ENCODE results near the gene FAM24B.
A peak's percentile ranks its signal among the peaks of the same experiment; 100 is the strongest.
"Not testable (repeated sequence)": the region's sequence is repeated elsewhere in the genome, so short reads cannot be mapped to it uniquely, and the experiment has no call there.

The FAM24B gene

DNA sequence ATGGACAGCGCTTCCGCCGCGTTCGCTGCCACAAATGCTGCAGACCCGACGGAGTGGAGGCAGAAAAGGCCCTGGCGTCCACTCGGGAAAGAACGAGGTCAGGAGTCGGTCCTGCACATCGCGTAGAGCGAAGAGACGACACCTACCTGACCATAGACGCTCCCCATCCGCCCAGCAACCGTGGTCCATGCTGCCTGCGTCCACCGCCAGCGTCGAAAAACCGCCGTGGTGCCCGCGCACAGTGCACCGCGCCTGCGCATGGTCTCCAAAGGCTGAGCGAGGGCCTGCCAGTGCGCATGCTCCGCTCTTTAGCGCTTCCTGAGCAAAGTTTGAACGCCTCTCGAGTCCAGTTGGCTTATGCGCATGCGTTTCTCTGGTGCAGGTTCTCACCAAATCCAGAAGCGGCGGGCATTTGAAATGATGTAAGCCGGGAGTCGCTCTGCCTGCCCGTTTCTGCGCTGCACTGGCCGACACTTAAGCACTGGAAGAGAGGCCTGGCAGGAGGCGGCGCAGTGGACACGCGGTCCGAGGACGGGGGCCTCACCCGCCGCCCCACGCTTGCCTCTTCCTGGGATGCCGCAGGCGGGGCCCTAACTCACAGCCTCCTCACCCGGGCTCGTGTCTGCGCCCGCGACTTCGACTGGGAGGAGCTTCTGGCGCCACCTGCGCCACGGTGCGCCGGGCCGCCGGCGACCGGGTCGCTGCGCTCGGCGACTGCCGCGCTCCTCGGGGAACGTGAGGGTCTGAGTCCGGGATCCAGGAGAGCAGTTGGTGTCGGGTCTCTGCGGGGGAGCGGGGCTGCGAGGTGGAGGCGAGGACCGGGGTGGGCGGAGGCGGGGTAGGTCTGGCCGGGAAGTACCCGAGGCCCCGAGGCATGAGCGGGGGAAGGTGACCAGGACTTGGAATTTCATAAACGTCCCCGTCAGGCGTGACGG lies at the start of gene FAM24B:
TSS of gene FAM24B (minus strand) at position 243 of the 935 bp plus-strand sequence. CDS start 29,066 bp downstream, outside the sequence.
- peak; percentile 90 for DNase-seq (ENCODE audit: low spot score)
- TF ChIP-seq, protein P1, sequence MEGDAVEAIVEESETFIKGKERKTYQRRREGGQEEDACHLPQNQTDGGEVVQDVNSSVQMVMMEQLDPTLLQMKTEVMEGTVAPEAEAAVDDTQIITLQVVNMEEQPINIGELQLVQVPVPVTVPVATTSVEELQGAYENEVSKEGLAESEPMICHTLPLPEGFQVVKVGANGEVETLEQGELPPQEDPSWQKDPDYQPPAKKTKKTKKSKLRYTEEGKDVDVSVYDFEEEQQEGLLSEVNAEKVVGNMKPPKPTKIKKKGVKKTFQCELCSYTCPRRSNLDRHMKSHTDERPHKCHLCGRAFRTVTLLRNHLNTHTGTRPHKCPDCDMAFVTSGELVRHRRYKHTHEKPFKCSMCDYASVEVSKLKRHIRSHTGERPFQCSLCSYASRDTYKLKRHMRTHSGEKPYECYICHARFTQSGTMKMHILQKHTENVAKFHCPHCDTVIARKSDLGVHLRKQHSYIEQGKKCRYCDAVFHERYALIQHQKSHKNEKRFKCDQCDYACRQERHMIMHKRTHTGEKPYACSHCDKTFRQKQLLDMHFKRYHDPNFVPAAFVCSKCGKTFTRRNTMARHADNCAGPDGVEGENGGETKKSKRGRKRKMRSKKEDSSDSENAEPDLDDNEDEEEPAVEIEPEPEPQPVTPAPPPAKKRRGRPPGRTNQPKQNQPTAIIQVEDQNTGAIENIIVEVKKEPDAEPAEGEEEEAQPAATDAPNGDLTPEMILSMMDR (IDR thresholded peaks at IDR 0.05) = no peak
- Histone ChIP-seq H3K27ac (peak within 1 kb of the TSS in 1 of 2 donors; percentile 54), H3K4me3 (peak within 1 kb of the TSS; percentile 79)

- TF ChIP-seq, protein P1 (IDR thresholded peaks at IDR 0.05) = no peak
- H3K4me3 ChIP-seq = no peak overlapping the region
- DNase-seq (ENCODE audit: low spot score) = no peak
- H3K27ac ChIP-seq = no peak overlapping the region
Measured at GRCh38 chr10:122915700-122916099, 36.3 kb upstream of the FAM24B start.

DNA sequence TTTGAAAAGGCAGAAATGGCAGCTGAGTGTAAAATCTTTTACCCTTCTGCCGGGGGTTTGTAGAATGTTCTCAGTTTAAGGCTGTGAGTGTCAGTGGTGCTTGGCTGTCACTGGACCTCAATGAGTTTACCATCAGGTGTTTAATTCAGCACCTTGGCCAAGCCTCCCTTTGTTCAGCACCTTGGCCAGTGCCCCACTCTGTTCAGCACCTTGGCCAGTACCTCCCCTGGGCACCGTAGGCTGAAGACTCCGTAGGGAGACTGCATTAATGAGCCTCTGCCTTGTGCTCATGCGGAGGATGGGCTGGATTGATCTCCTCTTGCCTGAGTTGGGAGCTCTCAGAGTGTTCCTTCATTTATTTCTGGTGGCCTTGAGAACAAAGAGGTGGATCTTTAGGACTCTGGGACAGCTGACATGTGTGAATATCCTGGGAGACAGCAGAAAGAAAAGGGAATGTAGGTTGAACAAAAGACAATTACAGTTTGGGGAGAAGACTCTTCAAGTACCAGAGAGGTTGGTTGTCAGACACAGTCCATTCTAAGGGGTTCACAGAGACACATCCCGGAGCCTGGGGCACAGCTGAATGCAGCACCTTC lies 32.6 kb upstream of the FAM24B start:
- DNase-seq (ENCODE audit: low spot score) = no peak
- TF ChIP-seq, protein P1 (IDR thresholded peaks at IDR 0.05) = no peak
- no peak overlapping the region for H3K27ac ChIP-seq
- H3K4me3 ChIP-seq = no peak overlapping the region

DNA sequence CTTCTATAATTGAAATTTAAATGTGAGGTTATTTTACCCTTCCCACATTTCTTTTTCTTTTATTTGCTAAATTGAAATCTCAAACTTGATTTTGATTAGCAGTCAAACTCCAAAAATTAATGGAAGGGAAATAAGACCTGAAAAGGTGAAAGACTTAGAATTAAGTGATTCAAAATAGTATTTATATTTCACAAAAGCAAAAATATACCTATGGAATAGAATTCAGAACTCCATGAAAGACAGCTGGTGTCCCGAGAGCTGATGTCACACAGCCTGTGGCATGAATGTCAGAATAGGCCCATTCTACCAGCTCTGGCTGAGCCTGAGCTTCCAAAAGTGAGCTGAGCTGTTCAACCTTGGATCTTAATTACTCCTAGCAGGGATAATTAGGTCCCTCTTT lies 30.9 kb upstream of the FAM24B start, which contains the start of gene FAM24A:
TSS of gene FAM24A (plus strand) at position 301 of the 400 bp plus-strand sequence. CDS start 1,025 bp downstream, outside the sequence.
- TF ChIP-seq, protein P1 (IDR thresholded peaks at IDR 0.05) = no peak
- Histone ChIP-seq H3K4me3 (no peak within 1 kb of the TSS), H3K27ac (no peak within 1 kb of the TSS)
- DNase-seq (ENCODE audit: low spot score) = no peak

- not testable (repeated sequence) for H3K4me3 ChIP-seq; H3K27ac ChIP-seq; DNase-seq (ENCODE audit: low spot score)
Measured at GRCh38 chr10:122903861-122904260, 24.5 kb upstream of the FAM24B start.

DNA sequence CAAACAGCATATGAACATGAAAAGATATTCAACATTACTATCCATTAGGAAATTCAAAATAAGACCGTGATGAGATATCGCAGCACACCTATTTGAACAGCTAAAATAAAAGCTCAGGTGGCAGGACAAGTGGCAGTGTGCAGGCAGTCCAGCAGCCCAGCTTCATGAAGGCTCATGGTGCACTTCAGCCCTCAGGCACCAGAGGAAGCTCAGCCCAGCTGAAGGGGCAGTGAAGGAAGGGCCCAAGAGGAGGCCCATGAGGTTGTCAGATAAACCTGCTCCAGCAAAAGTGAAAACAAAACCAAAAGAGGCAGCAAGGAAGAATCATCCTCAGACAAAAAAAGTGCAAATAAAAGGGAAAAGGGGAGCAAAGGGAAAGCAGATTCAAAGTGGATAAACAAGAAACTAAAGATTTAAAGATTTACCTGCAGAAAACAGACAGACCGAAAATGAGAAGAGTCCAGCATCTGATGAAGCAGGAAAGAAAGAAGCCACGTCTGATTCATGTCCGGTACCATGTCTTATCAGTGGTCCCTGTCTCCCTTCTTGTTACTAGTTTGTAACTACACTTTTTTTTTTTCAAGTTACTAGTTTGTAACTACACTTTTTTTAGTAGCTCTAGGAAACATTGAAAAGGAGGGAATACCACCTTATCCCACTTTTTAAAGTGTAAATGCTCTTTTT lies 15.0 kb upstream of the FAM24B start:
- no peak overlapping the region for H3K4me3 ChIP-seq
- H3K27ac ChIP-seq = no peak overlapping the region
- TF ChIP-seq, protein P1 (IDR thresholded peaks at IDR 0.05) = no peak
- DNase-seq (ENCODE audit: low spot score) = no peak

DNA sequence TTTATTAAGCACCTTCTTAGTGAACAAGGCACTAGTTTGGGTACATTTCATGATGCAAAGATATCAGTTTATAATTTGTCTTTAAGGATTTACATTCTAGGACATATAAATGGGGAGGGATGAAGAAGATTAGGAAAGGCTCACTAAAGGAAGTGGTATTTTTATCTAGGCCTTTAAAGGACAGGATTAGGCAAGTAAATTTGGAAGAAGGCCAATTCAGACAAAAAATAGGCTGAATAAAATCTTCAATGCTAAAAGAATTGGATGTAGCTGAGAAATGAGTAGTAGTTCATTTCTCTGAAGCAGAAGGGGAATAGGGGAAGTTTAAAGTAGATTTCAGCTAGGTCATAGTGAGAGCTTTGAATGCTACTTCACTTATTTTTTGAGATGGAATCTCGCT lies 4.8 kb upstream of the FAM24B start:
- TF ChIP-seq, protein P1 (IDR thresholded peaks at IDR 0.05) = no peak
- no peak overlapping the region for H3K4me3 ChIP-seq
- H3K27ac ChIP-seq = no peak overlapping the region
- no peak for DNase-seq (ENCODE audit: low spot score)
